Measurements from ENCODE around the gene MORC3. TPM values are rescaled to one million over a fixed set of nuclear protein-coding genes. Genes with fewer than 3 reads are reported as not detected.

The MORC3 gene
- total and polyA plus RNA-seq, 9 of the 15 experiments (the other 6 are each of a cell fraction or from before 2014, with no cell fraction given), result 12.7 to 53.7 (median 36.0) TPM

- TF ChIP-seq, protein P1, sequence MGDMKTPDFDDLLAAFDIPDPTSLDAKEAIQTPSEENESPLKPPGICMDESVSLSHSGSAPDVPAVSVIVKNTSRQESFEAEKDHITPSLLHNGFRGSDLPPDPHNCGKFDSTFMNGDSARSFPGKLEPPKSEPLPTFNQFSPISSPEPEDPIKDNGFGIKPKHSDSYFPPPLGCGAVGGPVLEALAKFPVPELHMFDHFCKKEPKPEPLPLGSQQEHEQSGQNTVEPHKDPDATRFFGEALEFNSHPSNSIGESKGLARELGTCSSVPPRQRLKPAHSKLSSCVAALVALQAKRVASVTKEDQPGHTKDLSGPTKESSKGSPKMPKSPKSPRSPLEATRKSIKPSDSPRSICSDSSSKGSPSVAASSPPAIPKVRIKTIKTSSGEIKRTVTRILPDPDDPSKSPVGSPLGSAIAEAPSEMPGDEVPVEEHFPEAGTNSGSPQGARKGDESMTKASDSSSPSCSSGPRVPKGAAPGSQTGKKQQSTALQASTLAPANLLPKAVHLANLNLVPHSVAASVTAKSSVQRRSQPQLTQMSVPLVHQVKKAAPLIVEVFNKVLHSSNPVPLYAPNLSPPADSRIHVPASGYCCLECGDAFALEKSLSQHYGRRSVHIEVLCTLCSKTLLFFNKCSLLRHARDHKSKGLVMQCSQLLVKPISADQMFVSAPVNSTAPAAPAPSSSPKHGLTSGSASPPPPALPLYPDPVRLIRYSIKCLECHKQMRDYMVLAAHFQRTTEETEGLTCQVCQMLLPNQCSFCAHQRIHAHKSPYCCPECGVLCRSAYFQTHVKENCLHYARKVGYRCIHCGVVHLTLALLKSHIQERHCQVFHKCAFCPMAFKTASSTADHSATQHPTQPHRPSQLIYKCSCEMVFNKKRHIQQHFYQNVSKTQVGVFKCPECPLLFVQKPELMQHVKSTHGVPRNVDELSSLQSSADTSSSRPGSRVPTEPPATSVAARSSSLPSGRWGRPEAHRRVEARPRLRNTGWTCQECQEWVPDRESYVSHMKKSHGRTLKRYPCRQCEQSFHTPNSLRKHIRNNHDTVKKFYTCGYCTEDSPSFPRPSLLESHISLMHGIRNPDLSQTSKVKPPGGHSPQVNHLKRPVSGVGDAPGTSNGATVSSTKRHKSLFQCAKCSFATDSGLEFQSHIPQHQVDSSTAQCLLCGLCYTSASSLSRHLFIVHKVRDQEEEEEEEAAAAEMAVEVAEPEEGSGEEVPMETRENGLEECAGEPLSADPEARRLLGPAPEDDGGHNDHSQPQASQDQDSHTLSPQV (IDR thresholded peaks at IDR 0.05), result no peak
- TF ChIP-seq U2AF2 (optimal IDR thresholded peaks at IDR 0.05; ENCODE audit: low read depth, low read length), result no peak
- peak; percentile 67; the same call in 1 of the 2 replicates for TF ChIP-seq NFRKB (IDR thresholded peaks at IDR 0.05; ENCODE audit: low read depth)
- peak; percentile 95 for TF ChIP-seq KDM5B (IDR thresholded peaks at IDR 0.05; ENCODE audit: insufficient replicate concordance, low read depth, low read length)
- TF ChIP-seq AFF1 (IDR thresholded peaks at IDR 0.05; ENCODE audit: low read depth in 1 of 2, partially characterized antibody in 2 of 2), result no peak
- TF ChIP-seq ZSCAN32 (CRISPR knock-in tag; IDR thresholded peaks at IDR 0.05), result no peak
- TF ChIP-seq, protein P2, sequence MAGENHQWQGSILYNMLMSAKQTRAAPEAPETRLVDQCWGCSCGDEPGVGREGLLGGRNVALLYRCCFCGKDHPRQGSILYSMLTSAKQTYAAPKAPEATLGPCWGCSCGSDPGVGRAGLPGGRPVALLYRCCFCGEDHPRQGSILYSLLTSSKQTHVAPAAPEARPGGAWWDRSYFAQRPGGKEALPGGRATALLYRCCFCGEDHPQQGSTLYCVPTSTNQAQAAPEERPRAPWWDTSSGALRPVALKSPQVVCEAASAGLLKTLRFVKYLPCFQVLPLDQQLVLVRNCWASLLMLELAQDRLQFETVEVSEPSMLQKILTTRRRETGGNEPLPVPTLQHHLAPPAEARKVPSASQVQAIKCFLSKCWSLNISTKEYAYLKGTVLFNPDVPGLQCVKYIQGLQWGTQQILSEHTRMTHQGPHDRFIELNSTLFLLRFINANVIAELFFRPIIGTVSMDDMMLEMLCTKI (IDR thresholded peaks at IDR 0.05; ENCODE audit: partially characterized antibody), result no peak
- TF ChIP-seq POLR2B (IDR thresholded peaks at IDR 0.05; ENCODE audit: low read depth, partially characterized antibody), result peak; percentile 87
- no peak for TF ChIP-seq KAT8 (IDR thresholded peaks at IDR 0.05; ENCODE audit: low read depth)
- TF ChIP-seq FOXJ2 (tag; IDR thresholded peaks at IDR 0.05), result peak; percentile 36; the same call in 1 of the 2 replicates
- TF ChIP-seq, protein P3, sequence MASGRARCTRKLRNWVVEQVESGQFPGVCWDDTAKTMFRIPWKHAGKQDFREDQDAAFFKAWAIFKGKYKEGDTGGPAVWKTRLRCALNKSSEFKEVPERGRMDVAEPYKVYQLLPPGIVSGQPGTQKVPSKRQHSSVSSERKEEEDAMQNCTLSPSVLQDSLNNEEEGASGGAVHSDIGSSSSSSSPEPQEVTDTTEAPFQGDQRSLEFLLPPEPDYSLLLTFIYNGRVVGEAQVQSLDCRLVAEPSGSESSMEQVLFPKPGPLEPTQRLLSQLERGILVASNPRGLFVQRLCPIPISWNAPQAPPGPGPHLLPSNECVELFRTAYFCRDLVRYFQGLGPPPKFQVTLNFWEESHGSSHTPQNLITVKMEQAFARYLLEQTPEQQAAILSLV (tag; IDR thresholded peaks at IDR 0.05), result no peak
- no peak for TF ChIP-seq SMARCE1 (IDR thresholded peaks at IDR 0.05)
- peak; percentile 97 for TF ChIP-seq GTF2E2 (tag; IDR thresholded peaks at IDR 0.05)
- no peak for TF ChIP-seq KDM2B (CRISPR knock-in tag; IDR thresholded peaks at IDR 0.05)
- TF ChIP-seq ZKSCAN8 (CRISPR knock-in tag; IDR thresholded peaks at IDR 0.05), result no peak
- TF ChIP-seq YY1 (IDR thresholded peaks at IDR 0.05; ENCODE audit: borderline replicate concordance in 1 of 3, control insufficient read depth in 1 of 3, extremely low read depth in 1 of 3, insufficient read depth in 3 of 3, insufficient read length in 1 of 3, insufficient replicate concordance in 2 of 3, low read depth in 1 of 3, low read length in 2 of 3), result peak; percentile 87 to 98 (median 97)
These were observed at the start of gene MORC3 (continued) for GRCh38 chr21:36319767-36320420.
